HG02642 (cell line): Measurements from ENCODE around the gene USHBP1.
"Not testable (repeated sequence)": the region's sequence is repeated elsewhere in the genome, so short reads cannot be mapped to it uniquely, and the experiment has no call there.

ENCODE experiments used
- ATAC-seq: cut with Tn5 transposase; IDR thresholded peaks from one replicate; pipeline ENCODE4 v1.9.1; 2021; ENCODE audit warnings: mild to moderate bottlenecking; ENCODE audit not compliant: unreplicated experiment, poor library complexity

Gene USHBP1

DNA sequence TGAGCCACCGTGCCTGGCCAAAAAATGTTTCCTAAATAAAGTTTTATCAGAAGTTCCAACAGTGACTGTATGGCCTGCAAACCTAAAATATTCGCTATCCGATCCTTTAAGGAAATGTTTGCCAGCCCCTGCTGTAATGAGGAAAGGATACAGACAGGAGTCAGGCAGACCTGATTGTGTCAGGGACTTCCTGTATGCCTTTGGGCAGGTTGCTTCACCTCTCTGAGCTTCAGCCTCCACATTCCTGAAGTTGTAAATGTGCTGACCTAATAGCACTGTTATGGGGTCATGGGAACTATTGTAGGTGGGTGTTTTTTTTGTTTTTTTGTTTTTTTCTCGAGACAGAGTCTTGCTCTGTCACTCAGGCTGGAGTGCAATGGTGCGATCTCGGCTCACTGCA lies 32.4 kb upstream of the USHBP1 start:
- ATAC-seq, result no peak

DNA sequence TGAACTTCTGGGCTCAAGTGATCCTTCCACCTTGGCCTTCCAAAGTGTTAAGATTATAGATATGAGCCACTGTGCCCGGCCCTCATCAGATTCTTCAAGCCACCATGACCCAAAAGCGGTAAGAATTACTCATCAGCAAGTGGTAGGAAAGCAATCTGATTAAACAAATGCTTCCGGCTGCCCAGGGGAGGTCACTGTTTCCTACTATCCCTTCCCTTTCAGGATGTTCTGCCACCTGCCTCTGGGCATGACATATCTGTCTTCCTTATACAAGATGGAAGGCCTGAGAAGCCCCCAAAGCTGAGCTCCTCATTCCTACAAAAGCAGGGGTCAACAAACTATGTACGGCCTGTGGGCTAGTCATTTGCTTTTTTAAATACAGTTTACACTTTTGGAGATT lies 31.7 kb upstream of the USHBP1 start:
- ATAC-seq, result no peak

DNA sequence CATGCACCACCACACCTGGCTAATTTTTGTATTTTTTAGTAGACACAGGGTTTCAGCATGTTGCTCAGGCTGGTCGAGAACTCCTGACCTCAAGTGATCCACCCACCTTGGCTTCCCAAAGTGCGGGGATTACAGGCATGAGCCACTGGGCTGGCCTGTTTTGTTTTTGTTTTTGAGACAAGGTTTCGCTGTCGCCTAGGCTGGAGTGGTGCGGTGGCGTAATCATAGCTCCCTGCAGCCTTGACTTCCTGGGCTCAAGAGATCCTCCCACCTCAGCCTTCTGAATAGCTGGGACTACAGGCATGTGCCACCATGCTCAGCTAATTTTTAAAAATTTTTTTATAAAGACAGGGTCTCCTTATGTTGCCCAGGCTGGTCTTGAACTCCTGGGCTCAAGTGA lies 31.0 kb upstream of the USHBP1 start:
- not testable (repeated sequence) for ATAC-seq

DNA sequence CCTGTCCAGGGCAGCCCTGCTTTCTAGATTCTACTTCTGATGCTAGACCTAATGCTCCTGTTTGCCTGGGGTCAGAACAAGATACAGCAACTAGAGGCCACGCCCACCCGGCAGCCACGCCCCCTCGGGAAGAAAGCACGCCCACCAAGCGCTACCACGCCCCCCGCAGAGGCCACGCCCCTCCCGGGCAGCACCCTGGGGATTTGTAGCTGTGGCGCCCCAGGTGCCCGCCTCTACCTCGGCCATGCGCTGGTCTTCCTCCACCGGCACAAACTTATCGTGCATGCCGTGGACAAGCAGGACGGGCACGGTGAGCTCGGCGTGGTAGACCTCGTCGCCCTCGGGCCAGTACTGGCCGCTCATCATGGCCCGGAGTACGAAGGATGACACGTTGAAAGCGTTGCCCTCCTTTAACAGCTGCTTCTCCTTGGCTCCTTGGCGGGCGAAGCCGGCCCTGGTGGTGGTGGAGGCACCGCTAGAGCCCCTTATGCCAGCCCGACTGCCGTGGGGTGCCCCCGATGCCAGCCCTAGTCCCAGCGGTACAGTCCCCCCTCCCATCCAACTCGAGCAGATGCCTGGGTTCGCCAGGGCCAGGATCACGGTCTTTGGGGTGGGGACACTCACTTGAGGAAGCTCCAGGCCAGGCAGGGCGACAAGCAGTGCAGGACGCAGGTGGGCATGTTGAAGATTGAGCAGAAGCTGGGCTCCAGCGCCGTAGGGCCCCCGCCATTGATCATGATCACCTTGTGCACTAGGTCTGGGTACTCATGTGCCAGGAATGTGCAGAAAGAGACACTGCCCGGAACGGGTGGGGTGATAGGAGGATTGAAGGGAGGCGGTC lies 29.7 kb upstream of the USHBP1 start:
- no peak for ATAC-seq

DNA sequence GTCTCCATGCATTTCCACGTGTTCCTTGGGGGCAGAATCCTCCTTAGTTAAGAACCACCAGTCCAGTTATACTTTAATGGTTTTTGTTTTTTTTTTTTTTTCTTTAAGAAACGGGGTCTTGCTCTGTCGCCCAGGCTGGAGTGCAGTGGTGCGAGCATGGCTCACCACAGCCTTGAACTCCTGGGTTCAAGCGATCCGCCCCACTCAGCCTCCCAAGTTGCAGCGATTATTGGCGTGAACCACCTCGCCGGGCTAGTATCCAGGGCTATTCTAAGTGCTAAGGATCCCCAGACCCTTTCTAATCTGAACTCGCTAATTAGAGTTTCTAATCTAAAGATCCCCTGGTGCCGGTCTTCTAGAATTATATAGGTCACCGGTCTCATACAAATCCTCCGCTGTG lies 29.1 kb upstream of the USHBP1 start:
- no peak for ATAC-seq

DNA sequence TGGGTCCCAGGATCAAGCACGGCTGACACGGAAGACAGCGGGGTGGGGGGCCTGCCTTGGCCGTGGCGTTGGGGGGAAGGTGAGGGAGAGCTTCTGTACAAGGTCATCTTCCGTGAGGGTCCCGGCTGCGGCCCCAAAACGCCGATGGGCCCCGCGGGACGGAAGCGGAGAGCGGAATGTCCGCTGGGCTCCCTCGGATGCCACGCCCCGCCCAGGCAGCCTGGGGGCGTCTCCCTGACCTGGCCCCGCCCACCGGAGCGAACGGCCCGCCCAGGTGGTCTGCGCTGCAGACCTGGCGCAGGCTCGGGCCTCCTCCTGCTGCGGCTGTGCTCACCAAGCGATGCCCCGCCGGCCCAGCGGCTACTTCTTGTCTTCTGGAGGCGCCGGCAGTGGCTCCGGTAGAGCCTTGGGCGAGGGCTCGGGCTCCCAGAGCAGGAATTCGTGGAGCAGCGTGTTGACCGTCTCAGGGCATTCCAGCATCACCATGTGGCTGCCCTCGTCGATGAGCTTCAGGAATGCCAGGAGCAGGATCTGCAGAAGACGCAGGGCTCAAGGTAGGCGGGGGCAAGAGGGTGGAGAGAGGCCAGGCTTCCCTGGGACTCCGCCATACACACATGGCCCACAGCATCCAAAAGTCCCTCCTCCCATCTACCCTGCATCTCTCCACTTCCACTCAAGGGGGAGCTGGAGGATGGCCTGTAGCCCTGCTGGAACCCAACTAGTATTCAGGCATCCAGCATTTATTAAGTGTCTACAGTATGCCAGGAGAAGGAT lies 27.9 kb upstream of the USHBP1 start:
- peak; percentile 78 for ATAC-seq

DNA sequence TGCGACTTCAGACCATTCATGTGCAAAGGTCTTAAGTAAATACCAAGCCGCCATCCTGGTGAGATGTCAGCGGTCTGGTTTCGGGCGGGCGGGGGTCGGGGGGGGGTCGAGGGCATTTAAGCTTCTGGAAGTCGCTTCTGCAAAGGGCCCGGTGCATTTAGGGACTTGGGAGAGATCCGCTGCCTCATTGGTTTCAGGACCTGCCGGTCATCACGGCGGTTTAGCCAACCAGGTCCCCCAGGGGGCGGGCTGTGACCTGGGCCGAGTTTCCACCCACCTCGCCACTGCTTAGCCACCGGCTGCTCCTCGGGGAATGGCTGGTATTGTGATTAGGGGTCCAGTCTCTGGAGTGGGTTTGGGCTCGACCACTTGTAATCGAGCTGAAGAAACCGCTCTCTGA lies 24.9 kb upstream of the USHBP1 start:
- ATAC-seq, result peak; percentile 44

DNA sequence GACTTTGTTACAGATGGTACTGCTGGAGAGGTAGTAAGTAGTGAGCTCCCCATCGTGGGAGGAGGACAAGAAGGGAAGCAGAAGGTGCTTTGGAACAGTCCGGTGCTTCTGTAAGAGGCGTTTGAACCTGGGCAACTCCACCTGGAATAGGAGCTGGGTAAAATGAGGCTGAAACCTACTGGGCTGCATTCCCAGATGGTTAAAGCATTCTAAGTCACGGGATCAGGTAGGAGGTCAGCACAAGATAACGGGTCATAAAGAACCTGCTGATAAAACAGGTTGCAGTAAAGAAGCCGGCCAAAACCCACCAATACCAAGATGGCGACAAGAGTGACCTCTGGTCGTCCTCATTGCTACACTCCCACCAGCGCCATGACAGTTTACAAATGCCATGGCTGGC lies 22.2 kb upstream of the USHBP1 start:
- no peak for ATAC-seq

DNA sequence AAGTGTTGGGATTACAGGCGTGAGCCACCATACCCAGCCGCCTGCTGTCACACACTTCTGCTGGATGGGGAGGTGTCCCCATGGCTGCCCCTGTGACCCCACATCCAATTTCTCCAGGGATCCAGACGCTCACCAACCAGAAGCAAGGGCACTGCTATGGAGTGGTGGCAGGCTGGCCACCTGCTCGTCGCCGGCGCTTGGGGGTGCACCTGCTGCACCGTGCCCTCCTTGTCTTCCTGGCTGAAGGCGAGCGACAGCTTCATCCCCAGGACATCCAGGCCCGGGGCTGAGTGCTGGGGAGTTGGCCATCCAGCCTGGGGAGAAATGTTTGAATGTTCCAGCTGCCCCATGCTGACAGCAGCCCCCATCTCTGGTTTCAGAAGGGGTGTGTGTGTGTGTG lies 21.7 kb upstream of the USHBP1 start:
- no peak for ATAC-seq

DNA sequence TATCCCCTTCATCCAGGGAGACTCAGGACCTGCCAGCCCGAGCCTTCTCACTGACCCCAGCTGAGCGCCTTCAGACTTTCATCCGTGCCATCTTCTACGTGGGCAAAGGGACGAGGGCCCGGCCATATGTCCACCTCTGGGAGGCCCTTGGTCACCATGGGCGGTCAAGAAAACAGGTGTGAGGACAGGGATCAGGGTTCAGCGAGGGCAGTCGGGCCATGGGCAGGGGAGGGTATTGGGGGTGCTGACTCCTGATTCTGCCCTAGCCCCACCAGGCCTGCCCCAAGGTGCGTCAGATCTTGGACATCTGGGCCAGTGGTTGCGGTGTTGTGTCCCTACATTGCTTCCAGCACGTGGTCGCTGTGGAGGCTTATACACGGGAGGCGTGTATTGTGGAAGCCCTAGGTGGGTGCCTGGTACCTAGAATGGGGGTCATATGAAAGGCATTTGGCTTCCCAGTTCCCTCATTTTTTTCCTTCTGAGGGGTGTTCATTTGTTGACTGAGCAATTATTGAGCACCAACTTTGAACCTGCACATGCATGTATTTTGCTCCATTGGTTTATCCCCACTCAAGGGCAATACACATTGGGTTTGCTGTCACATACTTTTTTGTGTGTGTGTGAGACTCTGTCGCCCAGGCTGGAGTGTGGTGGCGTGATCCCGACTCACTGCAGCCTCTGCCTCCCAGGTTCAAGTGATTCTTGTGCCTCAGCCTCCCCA lies 21.0 kb upstream of the USHBP1 start:
- no peak for ATAC-seq

DNA sequence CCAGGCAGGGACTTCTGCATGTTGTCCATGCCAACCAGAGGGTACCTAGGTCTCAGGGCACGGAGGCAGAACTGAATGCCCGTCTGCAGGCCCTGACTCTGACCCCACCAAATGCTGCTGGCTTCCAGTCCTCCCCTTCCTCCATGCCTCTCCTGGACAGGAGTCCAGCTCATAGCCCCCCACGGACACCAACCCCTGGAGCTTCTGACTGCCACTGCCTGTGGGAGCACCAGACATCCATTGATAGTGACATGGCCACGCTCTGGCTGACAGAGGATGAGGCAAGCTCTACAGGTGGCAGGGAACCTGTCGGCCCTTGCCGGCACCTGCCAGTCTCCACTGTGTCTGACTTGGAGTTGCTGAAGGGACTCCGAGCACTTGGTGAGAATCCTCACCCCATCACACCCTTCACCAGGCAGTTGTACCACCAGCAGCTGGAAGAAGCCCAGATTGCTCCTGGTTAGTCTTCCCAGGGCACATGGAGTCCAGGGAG lies 19.0 kb upstream of the USHBP1 start:
- no peak for ATAC-seq

DNA sequence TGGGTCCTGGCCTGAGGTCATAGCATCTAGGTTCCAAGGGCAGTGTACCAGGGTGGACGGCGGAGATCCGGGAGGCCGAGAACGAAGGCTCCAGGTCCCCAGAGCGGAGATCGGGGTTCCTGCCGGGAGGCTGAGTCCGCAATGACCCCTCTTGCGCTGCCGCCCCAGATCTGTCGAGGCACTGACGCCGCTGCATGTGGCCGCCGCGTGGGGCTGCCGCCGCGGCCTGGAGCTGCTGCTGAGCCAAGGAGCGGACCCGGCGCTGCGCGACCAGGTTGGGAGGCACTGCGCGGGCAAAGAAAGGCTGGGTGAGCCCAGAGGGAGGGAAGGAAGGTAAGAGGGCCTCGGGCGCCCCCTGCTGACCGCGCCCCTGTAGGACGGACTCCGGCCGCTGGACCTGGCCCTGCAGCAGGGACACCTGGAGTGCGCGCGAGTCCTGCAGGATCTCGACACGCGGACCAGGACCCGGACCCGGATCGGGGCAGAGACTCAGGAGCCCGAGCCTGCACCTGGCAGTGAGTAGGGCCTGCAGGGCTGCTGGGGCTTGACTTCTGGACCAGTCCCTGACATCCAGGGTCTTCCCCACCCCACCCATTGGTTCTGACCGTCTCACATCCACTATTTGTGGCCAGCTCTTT lies 18.1 kb upstream of the USHBP1 start:
- ATAC-seq, result no peak

DNA sequence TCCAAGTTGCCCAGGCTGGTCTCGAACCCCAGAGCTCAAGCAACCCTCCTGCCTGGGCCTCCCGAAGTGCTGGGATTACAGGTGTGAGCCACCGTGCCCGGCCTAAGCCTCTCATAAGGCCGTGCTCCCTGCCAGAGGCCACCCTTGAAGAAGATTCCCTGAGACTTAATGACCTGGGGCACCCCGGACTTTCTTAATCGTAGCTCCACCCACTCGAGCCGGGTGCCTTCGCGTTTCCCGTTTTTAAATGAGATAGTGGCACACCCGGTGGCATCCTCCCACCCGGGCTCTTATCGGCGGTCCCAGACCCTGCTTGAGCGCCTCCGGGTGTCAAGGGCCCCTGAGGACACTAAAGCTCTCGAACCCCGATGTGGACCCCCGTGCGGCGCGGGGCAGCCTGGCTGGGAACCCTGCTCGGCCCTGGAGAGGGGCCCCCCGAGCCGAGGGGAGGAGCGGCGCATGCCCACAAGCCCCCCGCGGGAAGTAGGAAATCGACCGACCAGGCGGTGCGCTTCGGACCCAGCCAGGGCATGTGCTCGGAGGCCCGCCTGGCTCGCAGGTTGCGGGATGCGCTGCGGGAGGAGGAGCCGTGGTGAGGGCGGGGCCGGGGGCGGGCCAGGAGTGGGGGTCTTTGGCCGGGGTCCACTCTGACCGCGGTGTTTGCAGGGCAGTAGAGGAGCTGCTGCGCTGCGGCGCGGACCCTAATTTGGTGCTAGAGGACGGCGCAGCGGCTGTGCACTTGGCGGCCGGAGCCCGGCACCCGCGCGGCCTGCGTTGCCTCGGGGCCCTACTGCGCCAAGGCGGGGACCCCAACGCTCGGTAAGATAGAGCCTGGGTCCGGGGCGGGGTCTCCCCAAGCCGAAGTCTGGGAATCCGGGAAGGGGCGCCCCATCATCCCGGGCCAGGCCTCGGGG lies 17.1 kb upstream of the USHBP1 start, which contains the start of gene ANKLE1:
ANKLE1 (plus strand) TSS at position 511 of the 914 bp plus-strand sequence; CDS start at position 531, 20 bp downstream.
- ATAC-seq, result peak; percentile 34

DNA sequence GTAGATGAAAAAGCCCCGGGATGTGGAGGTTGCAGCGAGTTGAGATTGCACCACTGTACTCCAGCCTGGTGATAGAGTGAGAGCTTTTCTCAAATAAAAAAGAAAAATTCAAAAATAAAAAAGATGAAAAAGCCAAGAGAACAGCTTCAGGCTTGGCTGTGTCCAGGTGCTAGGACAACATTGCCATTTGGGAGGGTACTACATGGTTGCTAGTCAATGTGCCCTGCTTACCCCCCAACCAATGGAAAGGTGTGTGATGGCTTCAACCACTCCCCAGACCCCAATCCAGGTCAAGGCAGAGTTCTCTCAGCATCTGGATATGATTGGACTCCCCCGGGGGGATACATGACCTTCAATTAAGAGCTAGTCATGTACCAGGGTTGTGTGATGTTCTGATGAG lies 14.9 kb upstream of the USHBP1 start:
- ATAC-seq, result no peak

DNA sequence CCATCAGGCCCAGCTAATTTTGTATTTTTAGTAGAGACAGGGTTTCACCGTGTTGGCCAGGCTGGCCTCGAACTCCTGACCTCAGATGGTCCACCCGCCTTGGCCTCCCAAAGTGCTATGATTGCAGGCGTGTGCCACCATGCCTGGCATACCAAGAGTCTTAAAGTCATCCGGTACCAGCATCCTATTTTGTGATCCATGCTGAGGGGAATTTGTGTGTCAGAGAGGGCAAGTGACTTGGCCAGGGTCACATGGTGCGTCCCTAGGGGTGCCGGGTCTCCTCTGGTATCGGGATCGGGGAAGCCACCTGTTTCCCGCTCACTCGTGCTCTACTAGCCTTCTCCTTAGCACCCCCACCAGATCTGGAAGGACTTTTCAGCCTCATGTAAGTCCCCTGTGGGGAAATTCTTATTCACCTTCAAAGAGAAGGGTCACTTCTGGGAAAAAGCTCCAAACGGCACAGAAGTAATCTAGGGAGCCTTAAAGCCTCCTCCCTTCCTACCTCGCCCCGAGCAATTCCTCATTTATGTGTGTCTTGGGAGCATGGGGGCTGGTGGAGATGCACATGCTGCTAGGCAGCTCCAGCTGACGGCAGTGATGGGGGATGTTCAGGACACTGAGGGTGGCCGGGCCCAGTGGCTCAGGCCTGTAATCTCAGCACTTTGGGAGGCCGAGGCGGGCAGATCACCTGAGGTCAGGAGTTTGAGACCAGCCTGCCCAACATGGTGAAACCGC lies 11.1 kb upstream of the USHBP1 start:
- no peak for ATAC-seq

DNA sequence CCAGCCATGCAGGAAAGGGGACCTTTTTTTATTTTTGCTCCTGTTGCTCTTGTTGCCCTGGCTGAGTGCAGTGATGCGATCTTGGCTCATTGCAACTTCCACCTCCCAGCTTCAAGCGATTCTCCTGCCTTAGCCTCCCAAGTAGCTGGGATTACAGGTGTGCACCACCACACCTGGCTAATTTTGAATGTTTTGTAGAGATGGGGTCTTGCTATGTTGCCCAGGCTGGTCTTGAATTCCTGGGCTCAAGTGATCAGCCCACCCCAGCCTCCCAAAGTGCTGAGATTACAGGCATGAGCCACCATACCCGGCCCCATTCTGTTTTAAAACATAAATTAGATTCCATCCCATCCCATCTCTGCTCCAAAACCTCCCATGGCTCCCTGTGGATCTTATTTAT lies 10.3 kb upstream of the USHBP1 start:
- ATAC-seq, result not testable (repeated sequence)

DNA sequence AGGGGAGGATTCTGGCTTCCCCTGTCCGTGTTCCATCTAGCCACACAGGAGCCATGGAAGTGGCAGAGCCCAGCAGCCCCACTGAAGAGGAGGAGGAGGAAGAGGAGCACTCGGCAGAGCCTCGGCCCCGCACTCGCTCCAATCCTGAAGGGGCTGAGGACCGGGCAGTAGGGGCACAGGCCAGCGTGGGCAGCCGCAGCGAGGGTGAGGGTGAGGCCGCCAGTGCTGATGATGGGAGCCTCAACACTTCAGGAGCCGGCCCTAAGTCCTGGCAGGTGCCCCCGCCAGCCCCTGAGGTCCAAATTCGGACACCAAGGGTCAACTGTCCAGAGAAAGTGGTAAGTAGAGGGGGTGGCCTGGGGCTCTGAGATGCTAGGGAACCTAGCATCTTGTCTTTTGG lies 4.2 kb upstream of the USHBP1 start:
- ATAC-seq, result no peak

DNA sequence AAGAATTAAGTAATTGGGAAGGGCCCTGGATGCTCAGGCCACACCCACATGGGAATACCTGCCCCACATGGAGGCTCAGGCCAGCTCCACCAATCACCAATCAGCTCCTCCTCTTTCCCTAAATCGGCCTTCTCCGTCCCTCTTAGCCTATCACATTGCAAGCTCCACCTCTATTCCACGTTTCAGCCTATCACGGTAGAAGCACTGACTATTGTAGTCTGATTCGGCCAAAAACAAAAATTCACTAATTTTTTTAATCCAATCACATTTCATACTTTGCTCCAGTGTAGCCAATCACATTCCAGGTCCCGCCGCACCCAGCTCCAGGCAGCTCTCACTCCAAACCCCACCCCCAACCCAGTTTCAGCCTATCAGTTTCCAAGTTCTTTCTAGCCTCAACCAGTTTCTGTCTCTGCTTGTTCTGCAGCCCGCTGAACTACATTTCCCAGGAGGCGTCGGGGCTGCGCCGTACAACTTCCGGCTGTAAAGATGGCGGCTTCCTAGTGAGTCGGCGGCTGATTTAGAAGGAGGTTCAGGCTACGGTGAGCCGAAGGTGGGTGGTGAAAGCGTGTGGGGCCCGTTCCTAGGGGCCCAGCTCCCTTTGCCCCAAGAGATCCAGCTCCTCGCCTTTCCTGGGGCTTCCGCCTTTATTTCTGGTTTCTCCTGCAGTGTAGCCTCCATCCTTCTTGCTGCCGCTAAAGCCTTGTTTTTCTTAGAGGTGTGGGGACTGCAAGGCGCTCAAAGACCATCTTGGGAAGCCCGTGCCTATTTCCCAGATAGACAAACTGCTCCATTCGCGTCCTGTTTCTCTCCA lies 2.6 kb upstream of the USHBP1 start, which contains the start of gene BABAM1:
BABAM1 (plus strand) TSS at position 469 of the 814 bp plus-strand sequence. CDS start 1,364 bp downstream, outside the sequence.
- peak; percentile 92 for ATAC-seq
